MG63 (cell line): Measurements from ENCODE around the gene WRAP73. TPM values are rescaled to one million over a fixed set of nuclear protein-coding genes. Genes with fewer than 3 reads are reported as not detected.

Experiments used
- DNase-seq: peaks from one replicate; pipeline ENCODE4 v3.0.0-alpha.2; 2020
- H3K27me3 ChIP-seq: fragments of 250-450 bp; sonication (Bioruptor Pico); 2 replicates; pipeline ENCODE4 v1.5.1; 2020; ENCODE audit warnings: mild to moderate bottlenecking, moderate library complexity
- H3K36me3 ChIP-seq: fragments of 250-450 bp; sonication (Bioruptor Pico); 2 replicates; pipeline ENCODE4 v1.5.1; 2020; ENCODE audit warnings: mild to moderate bottlenecking, moderate library complexity
- H3K4me3 ChIP-seq: fragments of 250-450 bp; sonication (Bioruptor Pico); 2 replicates; pipeline ENCODE4 v1.5.1; 2020; ENCODE audit warnings: mild to moderate bottlenecking, moderate library complexity
- H3K9me3 ChIP-seq: fragments of 250-450 bp; sonication (Bioruptor Pico); 2 replicates; pipeline ENCODE4 v1.5.1; 2020; ENCODE audit warnings: mild to moderate bottlenecking, moderate library complexity
- total RNA-seq: library from RNA; depleted of rRNA; stranded (reverse); fragments of >200 nt; shearing (Covaris generic); gene quantifications from 2 replicates; pipeline ENCODE4 v1.2.3, GENCODE V29; 2014; ENCODE audit warnings: low replicate concordance

WRAP73 gene
- total RNA-seq, 1 experiment from 2014 or later = 52.7 TPM

DNA sequence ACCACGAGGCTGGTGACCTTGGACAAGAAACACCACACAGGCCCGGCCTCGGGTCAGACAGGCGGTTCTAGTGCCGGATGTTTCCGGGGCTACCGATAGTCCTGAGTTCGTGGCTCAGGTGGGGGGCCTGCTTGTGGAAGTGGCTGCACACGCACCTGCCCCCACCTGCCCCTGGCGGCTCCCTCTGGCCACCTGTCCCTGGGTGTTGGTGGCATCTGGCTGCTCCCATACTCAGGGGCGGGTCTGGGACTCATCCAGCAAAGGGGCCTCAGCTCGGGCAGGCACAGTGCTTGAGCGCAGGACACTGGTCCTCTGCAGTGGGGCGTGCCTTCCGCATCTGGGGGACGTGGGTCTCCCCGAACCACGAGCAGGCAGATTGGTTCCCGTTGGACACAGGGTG is 36.0 kb upstream of the WRAP73 start:
- DNase-seq = no peak
- Histone ChIP-seq H3K27me3 (no peaks in the 10 kb centered on the region), H3K36me3 (no peaks in the 10 kb centered on the region), H3K4me3 (no peak overlapping the region), H3K9me3 (no peaks in the 10 kb centered on the region)

DNA sequence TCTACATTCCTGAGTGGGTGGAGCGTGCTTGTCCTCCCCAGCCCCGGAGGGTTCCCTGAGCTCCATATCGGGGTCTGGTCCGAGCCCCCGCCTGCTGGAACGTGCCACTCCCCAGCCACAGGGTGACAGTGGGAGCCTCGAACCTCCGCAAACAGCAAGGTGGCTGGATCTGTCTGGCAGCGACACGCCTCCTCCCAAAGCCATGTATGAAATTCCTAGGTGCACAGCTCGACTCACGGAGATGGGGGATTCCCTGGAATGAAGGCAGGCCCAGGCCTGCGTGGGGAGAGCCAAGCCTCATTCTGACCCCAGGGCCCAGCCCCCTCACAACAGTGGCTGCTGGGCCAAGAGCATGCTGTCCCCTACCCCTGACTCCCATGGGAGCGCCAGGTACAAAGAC is 35.3 kb upstream of the WRAP73 start:
- H3K27me3 ChIP-seq = no peaks in the 10 kb centered on the region
- no peak overlapping the region for H3K4me3 ChIP-seq
- H3K9me3 ChIP-seq = no peaks in the 10 kb centered on the region
- H3K36me3 ChIP-seq = no peaks in the 10 kb centered on the region
- no peak for DNase-seq

DNA sequence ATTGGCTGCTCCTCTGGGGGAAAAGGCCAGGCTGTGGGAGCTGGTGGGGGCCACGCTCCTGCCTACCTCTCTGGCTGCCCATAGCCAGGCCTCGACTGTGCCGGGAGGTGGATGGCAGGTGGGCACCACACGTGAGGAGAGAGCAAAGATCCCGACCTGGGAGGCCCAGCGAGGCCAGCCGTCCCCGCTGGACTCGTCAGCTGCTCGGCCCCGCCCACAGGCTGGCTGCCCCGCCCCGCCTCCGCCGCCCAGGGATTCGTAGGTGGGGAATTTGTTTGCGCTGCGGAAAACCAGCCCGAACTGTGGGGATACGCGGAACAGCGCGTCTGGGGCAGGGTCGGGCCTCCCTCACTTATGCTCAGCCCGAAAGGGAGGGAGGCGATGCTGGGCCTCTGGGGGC is 34.1 kb upstream of the WRAP73 start:
- H3K4me3 ChIP-seq = no peak overlapping the region
- H3K9me3 ChIP-seq = no peaks in the 10 kb centered on the region
- no peaks in the 10 kb centered on the region for H3K36me3 ChIP-seq
- H3K27me3 ChIP-seq = no peaks in the 10 kb centered on the region
- no peak for DNase-seq

DNA sequence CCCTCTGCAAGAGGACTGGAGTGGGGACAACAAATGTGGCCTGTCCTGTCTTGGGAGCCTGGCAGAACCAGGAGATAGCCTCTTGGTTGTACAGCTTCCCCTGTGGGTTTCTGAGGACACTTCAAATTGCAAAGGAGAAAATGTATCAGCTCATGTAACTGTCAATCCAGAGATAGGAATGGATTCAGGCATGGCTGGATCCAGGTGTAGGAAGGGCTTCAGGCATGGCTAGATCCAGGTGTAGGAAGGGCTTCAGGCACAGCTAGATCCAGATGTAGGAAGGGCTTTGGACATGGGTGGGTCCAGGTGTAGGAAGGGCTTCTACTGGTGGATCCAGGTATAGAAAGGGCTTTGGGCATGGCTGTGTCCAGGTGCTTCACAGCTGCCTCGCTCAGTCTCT is 33.3 kb upstream of the WRAP73 start:
- Histone ChIP-seq H3K4me3 (no peak overlapping the region), H3K36me3 (no peaks in the 10 kb centered on the region), H3K27me3 (no peaks in the 10 kb centered on the region), H3K9me3 (no peaks in the 10 kb centered on the region)
- no peak for DNase-seq

GRCh38 chr1:3681898-3682806 is 32.2 kb upstream of the WRAP73 start:
- Histone ChIP-seq H3K27me3 (no peaks in the 10 kb centered on the region), H3K36me3 (no peaks in the 10 kb centered on the region), H3K9me3 (no peaks in the 10 kb centered on the region), H3K4me3 (no peak overlapping the region)
- DNase-seq = no peak

DNA sequence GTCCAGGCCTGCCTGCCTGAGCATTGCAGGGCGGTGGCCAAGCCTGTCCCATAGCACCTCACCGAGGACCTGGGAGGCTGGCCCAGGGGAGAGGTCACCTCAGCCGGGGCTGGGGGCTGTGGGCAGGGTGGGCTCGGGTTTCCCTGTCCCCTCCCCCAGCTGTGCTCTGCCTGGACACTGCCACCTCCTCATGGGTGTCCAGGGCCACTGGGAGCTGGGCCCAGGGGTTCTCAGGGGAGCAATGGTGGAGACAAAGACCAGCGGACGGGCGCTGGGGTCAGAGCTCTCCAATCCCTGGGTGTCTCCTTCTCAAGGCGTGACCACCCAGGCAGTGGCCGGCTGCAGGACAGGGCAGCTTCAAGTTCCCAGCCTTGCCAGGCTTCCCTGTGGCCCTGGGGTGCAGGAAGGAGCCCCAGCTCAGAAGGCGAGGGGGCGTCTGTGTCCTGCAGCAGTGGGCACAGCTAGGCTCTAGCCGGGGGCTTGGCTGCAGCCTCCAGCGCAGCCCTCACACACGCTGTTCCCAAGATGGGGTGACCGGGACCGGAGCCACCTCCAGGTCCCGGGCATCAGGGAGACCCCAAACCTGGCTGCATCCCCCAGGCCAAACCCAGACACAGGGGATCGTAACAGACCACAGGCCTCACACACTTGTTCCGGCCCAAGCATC is 31.5 kb upstream of the WRAP73 start:
- H3K27me3 ChIP-seq = no peaks in the 10 kb centered on the region
- no peaks in the 10 kb centered on the region for H3K9me3 ChIP-seq
- no peak for DNase-seq
- H3K4me3 ChIP-seq = no peak overlapping the region
- no peaks in the 10 kb centered on the region for H3K36me3 ChIP-seq

GRCh38 chr1:3680488-3681230 is 30.8 kb upstream of the WRAP73 start:
- Histone ChIP-seq H3K9me3 (no peaks in the 10 kb centered on the region), H3K4me3 (no peak overlapping the region), H3K36me3 (no peaks in the 10 kb centered on the region), H3K27me3 (no peaks in the 10 kb centered on the region)
- no peak for DNase-seq

GRCh38 chr1:3679799-3680453 is 30.0 kb upstream of the WRAP73 start:
- no peaks in the 10 kb centered on the region for H3K27me3 ChIP-seq
- no peaks in the 10 kb centered on the region for H3K36me3 ChIP-seq
- no peaks in the 10 kb centered on the region for H3K9me3 ChIP-seq
- H3K4me3 ChIP-seq = no peak overlapping the region
- DNase-seq = no peak

DNA sequence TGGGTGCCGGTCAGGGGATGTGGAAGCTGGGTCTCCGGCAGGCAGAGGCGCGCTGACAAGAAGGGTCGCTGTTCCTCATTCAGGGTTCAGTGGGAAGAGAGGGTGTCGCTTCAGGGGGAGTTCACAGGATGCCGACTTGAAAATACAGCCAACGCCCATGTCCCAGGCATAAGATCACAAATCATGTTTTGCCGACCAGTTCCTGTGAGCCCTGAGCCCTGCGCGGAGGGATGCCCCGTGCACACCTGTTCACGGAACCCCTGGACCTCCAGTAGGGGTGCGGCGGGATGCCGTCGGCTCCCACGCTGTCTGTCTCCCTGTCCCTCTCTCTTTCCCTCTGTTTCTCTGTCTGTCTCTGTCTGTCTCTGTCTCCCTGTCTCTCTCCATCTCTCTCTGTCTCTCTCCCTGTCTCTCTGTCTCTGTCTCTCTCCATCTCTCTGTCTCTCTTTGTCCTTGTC is 29.2 kb upstream of the WRAP73 start:
- no peak for DNase-seq
- Histone ChIP-seq H3K36me3 (no peaks in the 10 kb centered on the region), H3K9me3 (no peaks in the 10 kb centered on the region), H3K4me3 (no peak overlapping the region), H3K27me3 (no peaks in the 10 kb centered on the region)

GRCh38 chr1:3678361-3679097 is 28.6 kb upstream of the WRAP73 start:
- Histone ChIP-seq H3K9me3 (no peaks in the 10 kb centered on the region), H3K4me3 (no peak overlapping the region), H3K27me3 (no peaks in the 10 kb centered on the region), H3K36me3 (no peaks in the 10 kb centered on the region)
- no peak for DNase-seq

GRCh38 chr1:3677484-3677883 is 27.6 kb upstream of the WRAP73 start:
- Histone ChIP-seq H3K4me3 (no peak overlapping the region), H3K9me3 (no peaks in the 10 kb centered on the region), H3K27me3 (no peaks in the 10 kb centered on the region), H3K36me3 (no peaks in the 10 kb centered on the region)
- no peak for DNase-seq

DNA sequence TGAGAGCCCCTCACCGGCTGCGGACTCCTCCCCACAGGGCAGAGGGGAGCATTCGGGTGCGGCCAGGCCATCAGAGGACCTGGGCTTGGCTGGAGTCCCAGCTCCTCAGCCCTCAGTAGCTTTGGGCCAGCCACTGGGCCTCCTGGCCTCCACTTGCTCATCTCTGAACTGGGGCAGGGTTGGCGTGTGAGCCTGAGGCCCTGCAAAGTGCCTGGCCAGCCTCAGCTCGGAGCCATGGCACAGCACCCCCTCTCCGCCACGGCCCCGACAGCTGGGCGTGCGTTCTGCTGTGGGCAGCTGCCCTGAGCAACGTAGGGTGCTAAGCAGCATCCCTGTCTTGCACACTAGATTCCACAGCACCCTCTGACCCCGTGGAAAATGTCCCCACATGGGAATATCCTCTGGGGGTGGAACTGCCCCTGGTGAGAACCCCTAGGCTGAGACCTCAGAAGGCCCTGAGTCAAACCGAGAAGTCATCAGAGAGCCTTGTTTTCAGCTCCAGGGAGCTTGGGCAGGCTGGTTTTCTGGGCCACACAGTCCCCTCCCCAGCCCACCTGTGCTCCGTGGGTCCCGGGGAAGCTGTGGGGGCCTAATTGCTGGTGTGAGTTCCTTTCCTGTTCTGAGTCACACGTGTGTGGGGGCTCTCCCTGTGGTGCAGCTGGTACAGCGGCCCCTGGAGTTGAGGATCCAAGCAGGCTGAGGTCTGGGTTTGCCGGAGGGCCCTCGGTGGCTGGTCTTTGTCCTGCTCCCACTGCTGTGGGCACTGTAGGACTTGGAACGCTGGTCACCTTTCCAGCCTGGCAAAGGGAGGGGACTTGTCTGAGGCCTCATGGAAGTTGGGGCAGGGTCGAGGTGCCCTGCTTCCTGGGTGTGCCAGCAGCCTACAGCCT is 26.9 kb upstream of the WRAP73 start:
- H3K4me3 ChIP-seq = no peak overlapping the region
- DNase-seq = no peak
- H3K9me3 ChIP-seq = no peaks in the 10 kb centered on the region
- H3K36me3 ChIP-seq = no peaks in the 10 kb centered on the region
- no peaks in the 10 kb centered on the region for H3K27me3 ChIP-seq

DNA sequence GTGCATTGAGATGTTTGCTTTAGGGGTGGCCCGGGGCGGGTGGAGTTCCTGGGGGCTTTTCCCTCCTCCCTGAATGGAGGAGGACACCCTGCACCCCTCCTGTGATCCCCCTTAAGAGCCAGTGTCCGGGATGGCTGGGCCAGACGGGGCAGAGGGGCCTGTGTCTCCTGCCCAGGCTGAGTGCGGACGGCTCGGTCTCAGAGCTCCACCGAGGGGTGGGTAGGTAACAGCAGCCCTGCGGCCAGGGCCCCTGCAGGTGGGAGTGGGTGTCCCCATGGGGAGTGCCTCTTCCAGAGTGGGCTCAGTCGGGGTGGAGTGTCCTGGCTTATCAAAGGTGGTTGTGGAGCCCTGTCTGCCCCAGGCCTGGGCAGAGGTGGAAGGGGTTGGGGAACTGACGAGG is 25.5 kb upstream of the WRAP73 start:
- no peaks in the 10 kb centered on the region for H3K9me3 ChIP-seq
- no peak overlapping the region for H3K4me3 ChIP-seq
- H3K27me3 ChIP-seq = no peaks in the 10 kb centered on the region
- DNase-seq = no peak
- H3K36me3 ChIP-seq = no peaks in the 10 kb centered on the region

DNA sequence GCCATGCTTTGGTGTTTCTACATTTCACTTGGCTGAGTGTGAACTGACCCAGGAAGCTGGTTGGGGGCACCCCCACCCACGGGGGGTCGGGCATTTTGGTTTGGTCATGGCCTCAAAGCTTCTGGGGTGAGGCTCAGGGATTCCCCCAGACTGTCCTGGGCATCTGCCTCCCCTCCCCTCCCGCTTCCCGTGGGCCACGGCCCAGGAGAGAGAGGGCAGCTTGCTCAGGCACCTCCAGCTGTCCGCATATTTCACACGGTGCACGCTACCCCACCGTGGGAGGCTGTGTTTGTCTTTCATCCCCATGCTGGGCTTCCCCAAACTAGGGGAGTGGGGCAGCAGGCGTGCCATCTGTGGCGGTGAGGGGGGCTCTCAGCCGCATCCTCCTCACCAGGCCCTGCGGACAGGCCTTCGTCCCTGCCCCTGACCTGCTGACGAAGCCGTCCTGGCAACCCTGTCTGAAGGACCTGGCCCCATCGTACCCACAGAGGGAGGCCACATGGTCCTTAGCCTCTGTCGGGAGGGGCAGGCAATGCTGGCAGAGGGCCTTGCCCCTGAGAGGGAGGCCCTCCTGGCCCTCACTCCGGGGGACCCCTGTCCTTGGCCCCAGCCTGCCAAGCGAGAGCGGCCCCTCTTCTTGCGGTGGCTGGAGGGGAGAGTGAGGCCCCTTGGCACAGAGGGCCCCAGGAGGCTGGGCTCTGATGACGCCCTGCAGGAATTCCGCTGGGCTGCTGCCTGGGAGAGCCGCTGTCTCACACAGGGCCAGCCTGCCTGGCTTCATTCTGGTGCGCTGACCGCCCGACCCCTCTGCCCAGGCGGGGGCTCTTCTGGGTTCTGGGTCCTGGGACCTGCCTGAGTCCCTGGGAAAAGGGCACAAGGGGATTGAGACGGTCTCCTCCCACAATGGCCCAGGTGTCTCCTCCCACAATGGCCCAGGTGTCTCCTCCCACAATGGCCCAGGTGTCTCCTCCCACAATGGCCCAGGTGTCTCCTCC is 24.5 kb upstream of the WRAP73 start:
- H3K4me3 ChIP-seq = no peak overlapping the region
- no peak for DNase-seq
- no peaks in the 10 kb centered on the region for H3K36me3 ChIP-seq
- H3K27me3 ChIP-seq = no peaks in the 10 kb centered on the region
- H3K9me3 ChIP-seq = no peaks in the 10 kb centered on the region
